Endothelial cell of umbilical vein (primary cell): ENCODE measurements around the gene PTPRE. TPM values are rescaled to one million over a fixed set of nuclear protein-coding genes. Genes with fewer than 3 reads are reported as not detected.
A peak's percentile ranks its signal among the peaks of the same experiment; 100 is the strongest.

Experiments used
- BruUV-seq: library from RNA; stranded (reverse); fragments of 400-500 nt; replicated peaks from 2 replicates; lab custom pipeline; 2021; lab: Mats Ljungman, UMichigan
- CTCF ChIA-PET: fragments of 300-600, 350-600 bp; sonication (Branson Sonifier 250); formaldehyde crosslinking; loops from one replicate; lab custom pipeline; 2021; ENCODE audit warnings: antibody characterized with exemption, inconsistent platforms; lab: Charles Lee
- POLR2A ChIA-PET: fragments of 300-600, 350-600 bp; sonication (Branson Sonifier 250); formaldehyde crosslinking; loops from one replicate; lab custom pipeline; 2021; ENCODE audit warnings: antibody characterized with exemption, inconsistent platforms; lab: Charles Lee
- DNase-seq: peaks from one replicate; pipeline ENCODE4 v3.0.0-alpha.2; 2011; ENCODE audit warnings: low read depth, low spot score
- FAIRE-seq: peaks from 2 replicates; lab custom pipeline; 2011; peaks lifted over from hg19 to GRCh38; lab: Jason Lieb, UNC
- H2AFZ ChIP-seq: 2 replicates; pipeline ENCODE4 v1.6.0; 2012; ENCODE audit warnings: low read depth, low read length, control low read depth, inconsistent platforms
- H3K27ac ChIP-seq: 2 replicates; pipeline ENCODE4 v1.5.1; 2011; ENCODE audit warnings: low read depth, mild to moderate bottlenecking, control low read depth, low read length, moderate library complexity; ENCODE audit not compliant: insufficient read depth
- H3K27me3 ChIP-seq, 2 experiments: 2 replicates each; pipeline versions ENCODE4 v1.6.0 to v1.6.1; 2011; ENCODE audit warnings: low read length in 2 of 2, mixed read lengths in 1 of 2; ENCODE audit not compliant: control insufficient read depth in 2 of 2, insufficient read depth in 2 of 2
- H3K36me3 ChIP-seq, 2 experiments: 2 replicates in 1 of 2; 3 replicates in 1 of 2; pipeline ENCODE4 v1.5.1; 2011; ENCODE audit warnings: low read length in 2 of 2, mild to moderate bottlenecking in 1 of 2, moderate library complexity in 1 of 2; ENCODE audit not compliant: control insufficient read depth in 2 of 2, insufficient read depth in 2 of 2; ENCODE audit errors: extremely low read depth in 1 of 2
- H3K4me1 ChIP-seq: 3 replicates; pipeline ENCODE4 v1.5.1; 2011; ENCODE audit warnings: mild to moderate bottlenecking, low read length; ENCODE audit not compliant: control insufficient read depth, insufficient read depth; ENCODE audit errors: extremely low read depth
- H3K4me2 ChIP-seq: 2 replicates; pipeline ENCODE4 v1.6.1; 2011; ENCODE audit warnings: low read length, control low read depth, mixed read lengths; ENCODE audit not compliant: insufficient read depth
- H3K4me3 ChIP-seq, 3 experiments: fragments of 200-600 bp in 1 of 3; sonication (generic), shearing (Covaris generic) in 1 of 3; replicated peaks in 1 of 3; 2 replicates each; pipeline ENCODE4 v1.5.1; 2011 to 2016; ENCODE audit warnings: control low read depth in 3 of 3, low read length in 3 of 3, mild to moderate bottlenecking in 2 of 3, inconsistent platforms in 1 of 3, low read depth in 1 of 3, moderate library complexity in 1 of 3; ENCODE audit not compliant: insufficient read depth in 1 of 3
- H3K79me2 ChIP-seq: 2 replicates; pipeline ENCODE4 v1.6.0; 2012; ENCODE audit warnings: low read length, inconsistent platforms; ENCODE audit not compliant: control insufficient read depth, insufficient read depth
- H3K9ac ChIP-seq: replicated peaks from 2 replicates; pipeline ENCODE3; 2011; ENCODE audit warnings: low read length, control low read depth; ENCODE audit not compliant: insufficient read depth; ENCODE audit errors: extremely low read depth
- H3K9me1 ChIP-seq: replicated peaks from 3 replicates; pipeline ENCODE4 v1.6.0; 2011; ENCODE audit warnings: mild to moderate bottlenecking, low read length; ENCODE audit not compliant: control insufficient read depth, insufficient read depth; ENCODE audit errors: extremely low read depth
- H3K9me3 ChIP-seq: replicated peaks from 2 replicates; pipeline ENCODE4 v1.5.1; 2012; ENCODE audit warnings: low read length, inconsistent platforms; ENCODE audit not compliant: control insufficient read depth, insufficient read depth
- H4K20me1 ChIP-seq: replicated peaks from 2 replicates; pipeline ENCODE3; 2011; ENCODE audit warnings: mild to moderate bottlenecking, low read length; ENCODE audit not compliant: control insufficient read depth, insufficient read depth; ENCODE audit errors: extremely low read depth
- CTCF ChIP-seq, 2 donors: IDR thresholded peaks; 1 replicate in 1 of 2; 2 replicates in 1 of 2; pipeline ENCODE4 v1.5.1; 2011; ENCODE audit warnings: low read length in 2 of 2, mild to moderate bottlenecking in 2 of 2, moderate library complexity in 2 of 2, control low read depth in 1 of 2, inconsistent platforms in 1 of 2, low read depth in 1 of 2; ENCODE audit not compliant: insufficient read depth in 1 of 2; ENCODE audit errors: extremely low read depth in 1 of 2
- FOS ChIP-seq: IDR thresholded peaks from 2 replicates; pipeline ENCODE4 v1.6.1; 2011; ENCODE audit warnings: mild to moderate bottlenecking, low read length, moderate library complexity, borderline replicate concordance; ENCODE audit not compliant: insufficient read depth
- GATA2 ChIP-seq: IDR thresholded peaks from 2 replicates; pipeline ENCODE4 v1.7.0; 2011; ENCODE audit warnings: low read depth, mild to moderate bottlenecking, moderate library complexity, mixed read lengths, low read length; ENCODE audit not compliant: insufficient read length, insufficient read depth
- JUN ChIP-seq: IDR thresholded peaks from 2 replicates; pipeline ENCODE4 v1.6.1; 2011; ENCODE audit warnings: borderline replicate concordance, low read depth; ENCODE audit not compliant: insufficient read length, insufficient read depth
- MYC ChIP-seq: IDR thresholded peaks from one replicate; pipeline ENCODE4 v1.6.1; 2011; ENCODE audit warnings: mild to moderate bottlenecking, low read depth, low read length
- POLR2A ChIP-seq: IDR thresholded peaks from 2 replicates; pipeline ENCODE4 v1.6.1; 2012; ENCODE audit warnings: low read depth, mild to moderate bottlenecking, control low read depth, low read length
- POLR2AphosphoS5 ChIP-seq: IDR thresholded peaks from 2 replicates; pipeline ENCODE4 v1.6.1; 2012; ENCODE audit warnings: low read depth, mild to moderate bottlenecking, control low read depth, low read length, moderate library complexity; ENCODE audit not compliant: insufficient read depth
- dilution Hi-C: fragments of 300-500 bp; cut with MboI; formaldehyde crosslinking; loops from one replicate; pipeline ENCODE4 v1.15.0; 2019; ENCODE audit warnings: low sequenced_read_pairs; ENCODE audit not compliant: extremely low pct_ligation_motif_present
- intact Hi-C: fragments of 100-400 bp; cut with micrococcal nuclease; formaldehyde crosslinking; loops from one replicate; pipeline ENCODE4 v1.10.0; 2022
- polyA plus RNA-seq, 4 experiments: library from polyadenylated mRNA; depleted of rRNA in 3 of 4; stranded (reverse) in 3 of 4; unstranded in 1 of 4; fragments of >200 nt; gene quantifications; 2 replicates each; pipeline versions ENCODE4 v1.2.1 to v1.2.3, GENCODE V29; 2011 to 2012; ENCODE audit warnings: missing spikeins in 1 of 4
- total RNA-seq: library from RNA; stranded (reverse); gene quantifications from 2 replicates; pipeline ENCODE4 v1.2.3, GENCODE V29; 2021

Gene PTPRE
- total and polyA plus RNA-seq, 2 donors (not counting 3 experiments of a cell fraction or from before 2014, with no cell fraction given) = 37.3 to 116 TPM

GRCh38 chr10:127978481-127978880, 71.6 kb downstream of the PTPRE start:
- Histone ChIP-seq H3K27me3 (no peaks in the 10 kb centered on the region), H3K27ac (peak overlapping the region; percentile 79), H2AFZ (no peak overlapping the region), H3K9me3 (no peaks in the 10 kb centered on the region), H4K20me1 (no peaks in the 10 kb centered on the region), H3K9me1 (no peaks in the 10 kb centered on the region), H3K4me2 (peak overlapping the region; percentile 42), H3K4me3 (no peak overlapping the region), H3K9ac (no peak overlapping the region), H3K4me1 (peaks cover 50% of the 10 kb centered on the region), H3K79me2 (peaks cover 2% of the 10 kb centered on the region), H3K36me3 (no peaks in the 10 kb centered on the region)
- intact Hi-C loops (no loop called here), dilution Hi-C loops (no loop called here)
- CTCF ChIA-PET = interaction anchor here (1.0 to 5.7 kb wide), 7 partner anchors 10 to 91 kb away, joined by 3 to 44 read pairs (median 10); partner anchors contain the start of gene PTPRE
- no peak for DNase-seq
- TSS peak; percentile 71 for BruUV-seq
- TF ChIP-seq CTCF (IDR thresholded peaks at IDR 0.05; ENCODE audit: extremely low read depth in 1 of 2, insufficient read depth in 1 of 2, low read depth in 1 of 2, low read length in 2 of 2) = no peak
- POLR2A ChIA-PET = no interaction called here
- no peak for FAIRE-seq

- peak; percentile 84 for FAIRE-seq
- POLR2A ChIA-PET = no interaction called here
Measured at GRCh38 chr10:127979045-127979444, 72.1 kb downstream of the PTPRE start.

More at GRCh38 chr10:127979045-127979444, 72.1 kb downstream of the PTPRE start:
- Histone ChIP-seq H3K4me2 (peak overlapping the region; percentile 43), H4K20me1 (no peaks in the 10 kb centered on the region), H3K79me2 (peaks cover 2% of the 10 kb centered on the region), H3K4me3 (no peak overlapping the region), H3K27ac (peak overlapping the region; percentile 79), H3K27me3 (no peaks in the 10 kb centered on the region), H3K9me3 (no peaks in the 10 kb centered on the region), H2AFZ (no peak overlapping the region), H3K36me3 (no peaks in the 10 kb centered on the region), H3K4me1 (peaks cover 52% of the 10 kb centered on the region), H3K9me1 (no peaks in the 10 kb centered on the region), H3K9ac (peak overlapping the region; percentile 12)
- dilution Hi-C loops = no loop called here
- CTCF ChIA-PET = interaction anchor here (1.0 to 5.7 kb wide), 5 partner anchors 9 to 72 kb away, joined by 3 to 44 read pairs (median 31); partner anchors contain the start of gene PTPRE
- intact Hi-C loops = no loop called here
- TF ChIP-seq POLR2A = peak; percentile 26
- no peak for TF ChIP-seq MYC
- peak; percentile 50 for TF ChIP-seq JUN
- peak; percentile 66 for TF ChIP-seq POLR2AphosphoS5
- peak; percentile 56 for TF ChIP-seq GATA2
- TF ChIP-seq CTCF (IDR thresholded peaks at IDR 0.05; ENCODE audit: extremely low read depth in 1 of 2, insufficient read depth in 1 of 2, low read depth in 1 of 2, low read length in 2 of 2) = no peak
- peak; percentile 66 for TF ChIP-seq FOS
- DNase-seq = peak; percentile 83
- no TSS peak for BruUV-seq
